ENCODE results near the gene CLK1.

The CLK1 gene

DNA sequence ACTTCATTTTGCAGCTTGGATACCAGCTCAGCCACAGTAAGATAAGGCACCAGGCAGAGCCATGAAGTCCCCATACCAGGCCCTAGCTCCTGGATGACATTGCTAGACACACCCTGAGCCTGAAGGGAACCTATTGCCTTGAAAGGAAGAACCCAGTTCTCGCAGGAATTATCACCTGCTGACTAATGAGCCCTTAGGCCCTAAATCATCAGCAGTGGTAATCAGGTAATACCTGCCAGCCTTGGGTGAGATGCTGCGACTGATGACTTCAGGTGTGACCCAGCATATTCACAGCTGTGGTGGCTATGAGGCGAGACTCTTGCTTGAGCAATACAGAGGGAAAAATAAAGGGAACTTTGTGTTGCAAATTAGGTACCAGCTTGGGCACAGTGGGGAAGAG is 24.9 kb downstream of the CLK1 start:
- TF ChIP-seq ZFP30 (CRISPR knock-in tag; IDR thresholded peaks at IDR 0.05) (no peak), OSR1 (CRISPR knock-in tag; IDR thresholded peaks at IDR 0.05) (no peak)
- no peak for ATAC-seq

DNA sequence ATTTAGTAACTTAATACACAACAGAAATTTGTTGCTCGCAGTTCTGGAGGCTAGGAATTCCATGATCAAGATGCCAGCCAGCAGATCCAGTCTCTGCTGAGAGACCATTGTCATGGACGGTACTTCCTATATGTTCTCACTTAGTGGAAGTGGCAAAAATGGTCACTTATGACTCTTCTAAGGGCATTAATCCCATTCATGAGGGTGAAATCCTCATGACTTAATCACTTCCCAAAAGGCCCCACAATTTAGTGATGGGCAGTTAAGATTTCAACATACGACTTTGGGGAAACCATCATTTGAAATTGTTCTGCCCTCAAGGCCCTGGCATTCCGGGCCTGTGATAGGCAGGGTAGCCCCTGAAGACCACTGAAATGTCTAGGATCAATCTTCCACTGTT is 29.8 kb downstream of the CLK1 start:
- ATAC-seq, result no peak
- no peak for TF ChIP-seq TCF4 (CRISPR knock-in tag; IDR thresholded peaks at IDR 0.05; ENCODE audit: borderline replicate concordance)
- TF ChIP-seq, protein P1, sequence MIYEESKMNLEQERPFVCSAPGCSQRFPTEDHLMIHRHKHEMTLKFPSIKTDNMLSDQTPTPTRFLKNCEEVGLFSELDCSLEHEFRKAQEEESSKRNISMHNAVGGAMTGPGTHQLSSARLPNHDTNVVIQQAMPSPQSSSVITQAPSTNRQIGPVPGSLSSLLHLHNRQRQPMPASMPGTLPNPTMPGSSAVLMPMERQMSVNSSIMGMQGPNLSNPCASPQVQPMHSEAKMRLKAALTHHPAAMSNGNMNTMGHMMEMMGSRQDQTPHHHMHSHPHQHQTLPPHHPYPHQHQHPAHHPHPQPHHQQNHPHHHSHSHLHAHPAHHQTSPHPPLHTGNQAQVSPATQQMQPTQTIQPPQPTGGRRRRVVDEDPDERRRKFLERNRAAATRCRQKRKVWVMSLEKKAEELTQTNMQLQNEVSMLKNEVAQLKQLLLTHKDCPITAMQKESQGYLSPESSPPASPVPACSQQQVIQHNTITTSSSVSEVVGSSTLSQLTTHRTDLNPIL (CRISPR knock-in tag; IDR thresholded peaks at IDR 0.05; ENCODE audit: low read depth), result no peak
- TF ChIP-seq SNAI2 (CRISPR knock-in tag; IDR thresholded peaks at IDR 0.05), result no peak
- TF ChIP-seq ZNF8 (CRISPR knock-in tag; IDR thresholded peaks at IDR 0.05), result no peak
- TF ChIP-seq, protein P2, sequence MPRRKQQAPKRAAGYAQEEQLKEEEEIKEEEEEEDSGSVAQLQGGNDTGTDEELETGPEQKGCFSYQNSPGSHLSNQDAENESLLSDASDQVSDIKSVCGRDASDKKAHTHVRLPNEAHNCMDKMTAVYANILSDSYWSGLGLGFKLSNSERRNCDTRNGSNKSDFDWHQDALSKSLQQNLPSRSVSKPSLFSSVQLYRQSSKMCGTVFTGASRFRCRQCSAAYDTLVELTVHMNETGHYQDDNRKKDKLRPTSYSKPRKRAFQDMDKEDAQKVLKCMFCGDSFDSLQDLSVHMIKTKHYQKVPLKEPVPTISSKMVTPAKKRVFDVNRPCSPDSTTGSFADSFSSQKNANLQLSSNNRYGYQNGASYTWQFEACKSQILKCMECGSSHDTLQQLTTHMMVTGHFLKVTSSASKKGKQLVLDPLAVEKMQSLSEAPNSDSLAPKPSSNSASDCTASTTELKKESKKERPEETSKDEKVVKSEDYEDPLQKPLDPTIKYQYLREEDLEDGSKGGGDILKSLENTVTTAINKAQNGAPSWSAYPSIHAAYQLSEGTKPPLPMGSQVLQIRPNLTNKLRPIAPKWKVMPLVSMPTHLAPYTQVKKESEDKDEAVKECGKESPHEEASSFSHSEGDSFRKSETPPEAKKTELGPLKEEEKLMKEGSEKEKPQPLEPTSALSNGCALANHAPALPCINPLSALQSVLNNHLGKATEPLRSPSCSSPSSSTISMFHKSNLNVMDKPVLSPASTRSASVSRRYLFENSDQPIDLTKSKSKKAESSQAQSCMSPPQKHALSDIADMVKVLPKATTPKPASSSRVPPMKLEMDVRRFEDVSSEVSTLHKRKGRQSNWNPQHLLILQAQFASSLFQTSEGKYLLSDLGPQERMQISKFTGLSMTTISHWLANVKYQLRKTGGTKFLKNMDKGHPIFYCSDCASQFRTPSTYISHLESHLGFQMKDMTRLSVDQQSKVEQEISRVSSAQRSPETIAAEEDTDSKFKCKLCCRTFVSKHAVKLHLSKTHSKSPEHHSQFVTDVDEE (CRISPR knock-in tag; IDR thresholded peaks at IDR 0.05), result no peak
- no peak for TF ChIP-seq ARNTL (CRISPR knock-in tag; IDR thresholded peaks at IDR 0.05; ENCODE audit: borderline replicate concordance, low read depth)
- TF ChIP-seq ISL1 (CRISPR knock-in tag; IDR thresholded peaks at IDR 0.05), result no peak
- TF ChIP-seq ZFP3 (CRISPR knock-in tag; IDR thresholded peaks at IDR 0.05), result no peak
- TF ChIP-seq, protein P3, sequence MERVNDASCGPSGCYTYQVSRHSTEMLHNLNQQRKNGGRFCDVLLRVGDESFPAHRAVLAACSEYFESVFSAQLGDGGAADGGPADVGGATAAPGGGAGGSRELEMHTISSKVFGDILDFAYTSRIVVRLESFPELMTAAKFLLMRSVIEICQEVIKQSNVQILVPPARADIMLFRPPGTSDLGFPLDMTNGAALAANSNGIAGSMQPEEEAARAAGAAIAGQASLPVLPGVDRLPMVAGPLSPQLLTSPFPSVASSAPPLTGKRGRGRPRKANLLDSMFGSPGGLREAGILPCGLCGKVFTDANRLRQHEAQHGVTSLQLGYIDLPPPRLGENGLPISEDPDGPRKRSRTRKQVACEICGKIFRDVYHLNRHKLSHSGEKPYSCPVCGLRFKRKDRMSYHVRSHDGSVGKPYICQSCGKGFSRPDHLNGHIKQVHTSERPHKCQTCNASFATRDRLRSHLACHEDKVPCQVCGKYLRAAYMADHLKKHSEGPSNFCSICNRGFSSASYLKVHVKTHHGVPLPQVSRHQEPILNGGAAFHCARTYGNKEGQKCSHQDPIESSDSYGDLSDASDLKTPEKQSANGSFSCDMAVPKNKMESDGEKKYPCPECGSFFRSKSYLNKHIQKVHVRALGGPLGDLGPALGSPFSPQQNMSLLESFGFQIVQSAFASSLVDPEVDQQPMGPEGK (CRISPR knock-in tag; IDR thresholded peaks at IDR 0.05; ENCODE audit: borderline replicate concordance), result no peak
- no peak for TF ChIP-seq ZC3H10 (CRISPR knock-in tag; IDR thresholded peaks at IDR 0.05)

DNA sequence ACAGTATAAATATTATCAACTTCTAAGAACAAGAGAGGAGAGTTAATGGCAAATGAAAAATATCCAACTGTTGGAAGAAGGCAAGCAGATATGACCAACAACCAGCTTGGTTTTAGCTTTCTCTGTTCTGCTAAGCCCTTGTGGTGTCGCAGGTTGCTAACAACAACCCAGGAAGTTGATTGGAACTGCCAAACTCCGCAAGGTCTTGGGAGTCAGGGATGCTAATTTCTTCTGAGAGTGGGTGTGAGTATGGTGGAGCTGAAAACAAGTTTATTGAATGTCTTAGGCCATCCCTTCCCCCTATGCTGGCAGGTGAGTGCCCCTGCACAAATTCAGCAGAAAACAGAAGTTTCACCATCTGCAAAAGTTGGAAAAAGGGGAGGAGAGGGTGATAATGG is 35.2 kb downstream of the CLK1 start:
- TF ChIP-seq, protein P4, sequence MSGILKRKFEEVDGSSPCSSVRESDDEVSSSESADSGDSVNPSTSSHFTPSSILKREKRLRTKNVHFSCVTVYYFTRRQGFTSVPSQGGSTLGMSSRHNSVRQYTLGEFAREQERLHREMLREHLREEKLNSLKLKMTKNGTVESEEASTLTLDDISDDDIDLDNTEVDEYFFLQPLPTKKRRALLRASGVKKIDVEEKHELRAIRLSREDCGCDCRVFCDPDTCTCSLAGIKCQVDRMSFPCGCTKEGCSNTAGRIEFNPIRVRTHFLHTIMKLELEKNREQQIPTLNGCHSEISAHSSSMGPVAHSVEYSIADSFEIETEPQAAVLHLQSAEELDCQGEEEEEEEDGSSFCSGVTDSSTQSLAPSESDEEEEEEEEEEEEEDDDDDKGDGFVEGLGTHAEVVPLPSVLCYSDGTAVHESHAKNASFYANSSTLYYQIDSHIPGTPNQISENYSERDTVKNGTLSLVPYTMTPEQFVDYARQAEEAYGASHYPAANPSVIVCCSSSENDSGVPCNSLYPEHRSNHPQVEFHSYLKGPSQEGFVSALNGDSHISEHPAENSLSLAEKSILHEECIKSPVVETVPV (CRISPR knock-in tag; IDR thresholded peaks at IDR 0.05), result no peak
- TF ChIP-seq ARNTL (CRISPR knock-in tag; IDR thresholded peaks at IDR 0.05; ENCODE audit: borderline replicate concordance, low read depth) (no peak), GLIS3 (CRISPR knock-in tag; IDR thresholded peaks at IDR 0.05) (no peak), ZC3H10 (CRISPR knock-in tag; IDR thresholded peaks at IDR 0.05) (no peak)
- peak; percentile 11; the same call in 2 of the 3 replicates for ATAC-seq

DNA sequence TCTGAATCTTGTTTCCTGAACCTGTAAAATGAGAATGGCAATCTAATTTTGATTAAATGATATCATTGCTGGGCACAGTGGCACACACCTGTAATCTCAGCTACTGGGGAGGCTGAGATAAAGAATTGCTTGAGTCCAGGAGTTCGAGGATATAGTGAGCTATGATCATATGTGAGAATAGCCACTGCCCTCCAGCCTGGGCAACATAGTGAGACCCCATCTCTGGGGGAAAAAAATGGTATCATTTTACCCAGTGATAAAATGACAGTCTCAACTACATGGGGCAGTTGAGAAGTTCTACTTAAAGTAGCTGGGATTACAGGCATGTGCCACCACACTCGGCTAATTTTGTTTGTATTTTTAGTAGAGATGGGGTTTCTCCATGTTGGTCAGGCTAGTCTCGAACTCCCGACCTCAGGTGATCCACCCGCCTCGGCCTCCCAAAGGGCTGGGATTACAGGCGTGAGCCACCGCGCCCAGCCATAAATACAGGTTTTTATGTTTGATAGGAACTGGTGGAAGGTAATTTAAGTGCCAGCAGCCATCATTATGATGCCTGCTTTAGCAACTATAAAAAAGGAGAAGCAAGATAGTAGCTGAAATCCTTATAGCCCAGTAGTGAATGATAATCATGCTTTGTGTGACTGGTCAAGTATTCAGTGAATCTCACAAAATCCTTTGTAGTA is 35.7 kb downstream of the CLK1 start:
- ATAC-seq, result peak; percentile 3; the same call in 2 of the 3 replicates
- TF ChIP-seq ZNF8 (CRISPR knock-in tag; IDR thresholded peaks at IDR 0.05), result no peak
- no peak for TF ChIP-seq ZFP3 (CRISPR knock-in tag; IDR thresholded peaks at IDR 0.05)
- no peak for TF ChIP-seq ARNTL (CRISPR knock-in tag; IDR thresholded peaks at IDR 0.05; ENCODE audit: borderline replicate concordance, low read depth)
- TF ChIP-seq ISL1 (CRISPR knock-in tag; IDR thresholded peaks at IDR 0.05), result no peak
- no peak for TF ChIP-seq RARB (CRISPR knock-in tag; IDR thresholded peaks at IDR 0.05)
- no peak for TF ChIP-seq ZNF70 (CRISPR knock-in tag; IDR thresholded peaks at IDR 0.05)
- TF ChIP-seq, protein P1 (CRISPR knock-in tag; IDR thresholded peaks at IDR 0.05; ENCODE audit: low read depth), result no peak
- TF ChIP-seq ZNF565 (CRISPR knock-in tag; conservative IDR thresholded peaks at IDR 0.05; ENCODE audit: low read depth), result no peak
- TF ChIP-seq, protein P3 (CRISPR knock-in tag; IDR thresholded peaks at IDR 0.05; ENCODE audit: borderline replicate concordance), result no peak
- no peak for TF ChIP-seq SNAI2 (CRISPR knock-in tag; IDR thresholded peaks at IDR 0.05)
- TF ChIP-seq GLIS3 (CRISPR knock-in tag; IDR thresholded peaks at IDR 0.05), result no peak
- no peak for TF ChIP-seq ESRRG (CRISPR knock-in tag; IDR thresholded peaks at IDR 0.05)
- TF ChIP-seq TCF4 (CRISPR knock-in tag; IDR thresholded peaks at IDR 0.05; ENCODE audit: borderline replicate concordance), result no peak
- TF ChIP-seq, protein P4 (CRISPR knock-in tag; IDR thresholded peaks at IDR 0.05), result no peak

Measured in SK-N-SH treated with all-trans-retinoic acid at 6 μM for 48 hours (cell line).